ENCODE data around the gene SLC17A9. TPM values are rescaled to one million over a fixed set of nuclear protein-coding genes. Genes with fewer than 3 reads are reported as not detected.

SLC17A9 gene
- polyA plus RNA-seq, 3 donors from 2014 or later = 0.95 to 3.5 (median 2.0) TPM

DNA sequence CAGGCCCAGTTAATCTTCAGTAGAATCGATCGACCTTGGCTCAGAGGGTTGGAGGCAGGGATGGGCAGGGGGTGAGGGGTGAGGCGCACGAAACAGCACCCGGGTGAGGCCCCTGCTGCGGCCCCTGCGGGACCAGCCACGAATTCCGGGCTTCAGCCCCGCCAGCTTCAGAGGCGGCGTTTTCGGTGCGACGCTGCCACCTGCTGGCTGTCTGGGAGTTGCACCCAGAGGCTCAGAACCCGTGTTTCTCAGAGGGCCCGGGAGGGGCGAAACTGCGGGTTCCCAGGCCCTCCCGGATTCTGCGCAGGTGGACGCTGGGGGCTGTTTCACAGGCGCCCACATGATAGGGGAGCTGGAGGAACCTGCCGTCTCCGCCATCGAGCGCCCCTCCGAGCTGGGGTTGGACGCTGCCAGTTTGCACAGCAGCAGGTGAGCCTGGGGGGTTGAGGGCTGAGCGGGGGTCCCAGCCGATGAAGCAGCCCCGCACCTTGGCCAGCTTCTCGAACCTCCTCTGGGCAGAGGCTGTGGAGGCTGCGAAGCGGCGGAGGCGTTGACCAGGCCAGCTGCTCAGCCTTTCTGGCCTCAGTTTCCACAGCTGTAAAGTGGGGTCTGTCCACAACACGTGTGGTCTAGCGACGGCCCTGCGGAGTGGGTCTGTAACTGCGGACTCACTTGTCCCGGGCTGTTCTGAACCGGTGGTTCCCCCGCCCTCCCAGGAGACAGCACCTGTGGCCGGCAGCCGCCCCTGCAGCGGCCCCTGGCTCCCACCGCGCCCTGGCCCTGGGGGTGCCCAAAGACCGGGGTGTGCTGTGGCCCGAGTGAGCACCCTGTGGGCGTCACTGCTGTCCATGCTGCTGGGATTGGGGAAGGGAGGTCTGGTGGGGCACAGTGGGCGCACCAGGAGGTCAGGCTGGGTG is 56.8 kb downstream of the SLC17A9 start:
- Mint-ChIP-seq H3K9me3 (peaks cover 4 to 20% (median 12%) of the 10 kb centered on the region in 6 donors), H3K36me3 (peaks cover 0 to 9% (median 5%) of the 10 kb centered on the region in 3 donors), H3K27ac (no peak overlapping the region), H3K27me3 (ENCODE audit: low read depth in 3 of 3) (peaks cover 34 to 47% (median 35%) of the 10 kb centered on the region in 3 donors), H3K4me1 (peaks cover 7 to 18% of the 10 kb centered on the region in 2 donors), H3K4me3 (peak overlapping the region in 4 of 5 donors; percentile 33 to 44 (median 40))
- DNase-seq = peak; percentile 74 to 80 (median 78)

GRCh38 chr20:63009988-63010769 is 57.7 kb downstream of the SLC17A9 start:
- H3K4me1 Mint-ChIP-seq = peaks cover 7 to 13% of the 10 kb centered on the region in 2 donors
- H3K4me3 Mint-ChIP-seq = peak overlapping the region in 3 of 5 donors; percentile 82 to 87 (median 82)
- peaks cover 33 to 49% (median 35%) of the 10 kb centered on the region in 3 donors for H3K27me3 Mint-ChIP-seq (ENCODE audit: low read depth in 3 of 3)
- peaks cover 0 to 9% (median 5%) of the 10 kb centered on the region in 3 donors for H3K36me3 Mint-ChIP-seq
- peak; percentile 38 to 56 (median 42) for DNase-seq
- H3K9me3 Mint-ChIP-seq = peaks cover 4 to 22% (median 13%) of the 10 kb centered on the region in 6 donors
- peak overlapping the region in 2 of 6 donors; percentile 19 to 67 for H3K27ac Mint-ChIP-seq

GRCh38 chr20:63011798-63012197 is 59.3 kb downstream of the SLC17A9 start:
- Mint-ChIP-seq H3K4me1 (peaks cover 7 to 13% of the 10 kb centered on the region in 2 donors), H3K4me3 (no peak overlapping the region), H3K27me3 (ENCODE audit: low read depth in 3 of 3) (peaks cover 26 to 45% (median 37%) of the 10 kb centered on the region in 3 donors), H3K36me3 (peaks cover 0 to 9% (median 5%) of the 10 kb centered on the region in 3 donors), H3K27ac (no peak overlapping the region), H3K9me3 (peaks cover 4 to 22% (median 13%) of the 10 kb centered on the region in 6 donors)
- no peak for DNase-seq

- no peak overlapping the region for H3K27ac Mint-ChIP-seq
- DNase-seq = no peak
- H3K27me3 Mint-ChIP-seq (ENCODE audit: low read depth in 3 of 3) = peaks cover 19 to 39% (median 37%) of the 10 kb centered on the region in 3 donors
- peaks cover 0 to 9% (median 5%) of the 10 kb centered on the region in 3 donors for H3K36me3 Mint-ChIP-seq
- no peak overlapping the region for H3K4me3 Mint-ChIP-seq
- peaks cover 7 to 13% of the 10 kb centered on the region in 2 donors for H3K4me1 Mint-ChIP-seq
- peaks cover 4 to 22% (median 13%) of the 10 kb centered on the region in 6 donors for H3K9me3 Mint-ChIP-seq
Observed at GRCh38 chr20:63013207-63013606, 60.7 kb downstream of the SLC17A9 start.

- Mint-ChIP-seq H3K9me3 (peaks cover 4 to 22% (median 13%) of the 10 kb centered on the region in 6 donors), H3K27me3 (ENCODE audit: low read depth in 3 of 3) (peaks cover 14 to 39% (median 37%) of the 10 kb centered on the region in 3 donors), H3K4me3 (no peak overlapping the region), H3K36me3 (peaks cover 0 to 9% (median 5%) of the 10 kb centered on the region in 3 donors), H3K27ac (no peak overlapping the region), H3K4me1 (peaks cover 3 to 8% of the 10 kb centered on the region in 2 donors)
- DNase-seq = no peak
Observed at GRCh38 chr20:63014287-63014686, 61.8 kb downstream of the SLC17A9 start.

GRCh38 chr20:63014710-63015109 is 62.2 kb downstream of the SLC17A9 start:
- peaks cover 4 to 22% (median 13%) of the 10 kb centered on the region in 6 donors for H3K9me3 Mint-ChIP-seq
- H3K27me3 Mint-ChIP-seq (ENCODE audit: low read depth in 3 of 3) = peaks cover 13 to 38% (median 37%) of the 10 kb centered on the region in 3 donors
- no peak for DNase-seq
- peaks cover 0 to 9% (median 5%) of the 10 kb centered on the region in 3 donors for H3K36me3 Mint-ChIP-seq
- peaks cover 3 to 8% of the 10 kb centered on the region in 2 donors for H3K4me1 Mint-ChIP-seq
- no peak overlapping the region for H3K27ac Mint-ChIP-seq
- H3K4me3 Mint-ChIP-seq = no peak overlapping the region

DNA sequence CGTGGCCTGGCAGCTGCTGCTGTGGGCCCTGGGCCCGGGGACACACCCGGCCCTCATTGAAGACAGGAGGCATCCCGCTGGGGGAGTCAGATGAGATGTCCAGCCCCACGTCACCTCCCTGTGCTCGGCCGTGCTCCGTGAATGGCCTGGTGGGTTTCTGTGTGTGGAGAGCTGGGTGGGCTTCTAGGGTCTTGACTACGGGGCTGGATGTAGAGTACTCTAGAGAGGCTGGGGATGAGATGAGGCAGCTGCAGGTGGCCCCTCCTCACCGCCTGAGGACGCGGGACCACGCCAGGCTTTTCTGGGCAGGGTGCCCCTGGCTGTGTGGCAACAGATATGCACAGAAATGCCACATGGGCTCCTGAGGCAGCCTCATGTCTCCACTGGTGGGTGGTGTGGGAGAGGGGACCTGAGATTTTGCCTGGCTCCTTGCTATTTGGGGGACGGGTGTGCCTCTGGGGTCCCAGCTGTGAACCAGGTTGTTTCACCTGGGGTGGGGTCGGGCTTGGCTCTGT is 62.7 kb downstream of the SLC17A9 start:
- Mint-ChIP-seq H3K27ac (no peak overlapping the region), H3K4me1 (peaks cover 3 to 4% of the 10 kb centered on the region in 2 donors), H3K9me3 (peaks cover 4 to 22% (median 13%) of the 10 kb centered on the region in 6 donors), H3K4me3 (no peak overlapping the region), H3K36me3 (peaks cover 0 to 9% (median 5%) of the 10 kb centered on the region in 3 donors), H3K27me3 (ENCODE audit: low read depth in 3 of 3) (peaks cover 10 to 35% (median 33%) of the 10 kb centered on the region in 3 donors)
- no peak for DNase-seq

GRCh38 chr20:63015662-63016361 is 63.3 kb downstream of the SLC17A9 start:
- no peak for DNase-seq
- peaks cover 3 to 22% (median 13%) of the 10 kb centered on the region in 6 donors for H3K9me3 Mint-ChIP-seq
- no peaks in the 10 kb centered on the region for H3K4me1 Mint-ChIP-seq
- H3K36me3 Mint-ChIP-seq = peaks cover 0 to 9% (median 5%) of the 10 kb centered on the region in 3 donors
- peaks cover 8 to 34% (median 29%) of the 10 kb centered on the region in 3 donors for H3K27me3 Mint-ChIP-seq (ENCODE audit: low read depth in 3 of 3)
- no peak overlapping the region for H3K4me3 Mint-ChIP-seq
- H3K27ac Mint-ChIP-seq = no peak overlapping the region

- Mint-ChIP-seq H3K27ac (no peak overlapping the region), H3K4me1 (no peaks in the 10 kb centered on the region), H3K27me3 (ENCODE audit: low read depth in 3 of 3) (peaks cover 8 to 35% (median 29%) of the 10 kb centered on the region in 3 donors), H3K4me3 (no peak overlapping the region), H3K9me3 (peaks cover 3 to 22% (median 13%) of the 10 kb centered on the region in 6 donors), H3K36me3 (peaks cover 0 to 9% (median 5%) of the 10 kb centered on the region in 3 donors)
- no peak for DNase-seq
Observed at GRCh38 chr20:63016514-63017075, 64.1 kb downstream of the SLC17A9 start.

- no peak for DNase-seq
Observed at GRCh38 chr20:63017076-63017825, 64.7 kb downstream of the SLC17A9 start.

GRCh38 chr20:63017826-63018411 is 65.4 kb downstream of the SLC17A9 start:
- H3K27me3 Mint-ChIP-seq (ENCODE audit: low read depth in 3 of 3) = peaks cover 8 to 30% (median 20%) of the 10 kb centered on the region in 3 donors
- no peak for DNase-seq
- H3K36me3 Mint-ChIP-seq = peaks cover 0 to 9% (median 5%) of the 10 kb centered on the region in 3 donors
- H3K4me3 Mint-ChIP-seq = no peak overlapping the region
- peaks cover 3 to 16% (median 10%) of the 10 kb centered on the region in 6 donors for H3K9me3 Mint-ChIP-seq
- H3K27ac Mint-ChIP-seq = no peak overlapping the region
- no peaks in the 10 kb centered on the region for H3K4me1 Mint-ChIP-seq

More at GRCh38 chr20:63017076-63017825, 64.7 kb downstream of the SLC17A9 start:
- Mint-ChIP-seq H3K27me3 (ENCODE audit: low read depth in 3 of 3) (peaks cover 8 to 35% (median 23%) of the 10 kb centered on the region in 3 donors), H3K36me3 (peaks cover 0 to 9% (median 5%) of the 10 kb centered on the region in 3 donors), H3K9me3 (peaks cover 3 to 22% (median 13%) of the 10 kb centered on the region in 6 donors), H3K4me1 (no peaks in the 10 kb centered on the region), H3K27ac (no peak overlapping the region), H3K4me3 (no peak overlapping the region)
